Panc1 (cell line): Measurements from ENCODE around the gene MTCH1. TPM values are rescaled to one million over a fixed set of nuclear protein-coding genes. Genes with fewer than 3 reads are reported as not detected.

Experiments used
- ATAC-seq: fragments of 200-7000 bp; cut with Tn5 transposase; 2 replicates; pipeline ENCODE4 v1.9.1; 2020; ENCODE audit warnings: mild to moderate bottlenecking, moderate library complexity
- BruUV-seq: library from RNA; stranded (reverse); fragments of 400-500 nt; replicated peaks from 2 replicates; lab custom pipeline; 2021; lab: Mats Ljungman, UMichigan
- CTCF ChIA-PET: fragments of 300-600 bp; sonication (Branson Sonifier 250); formaldehyde crosslinking; loops from one replicate; lab custom pipeline; 2022; ENCODE audit warnings: antibody characterized with exemption; lab: Charles Lee
- POLR2A ChIA-PET: fragments of 300-600 bp; sonication (Branson Sonifier 250); formaldehyde crosslinking; loops from one replicate; lab custom pipeline; 2022; ENCODE audit warnings: antibody characterized with exemption; lab: Charles Lee
- DNase-seq: peaks from one replicate; pipeline ENCODE4 v3.0.0-alpha.2; 2010; ENCODE audit warnings: low read depth, low spot score
- H3K27ac ChIP-seq: 2 replicates; pipeline ENCODE4 v1.5.1; 2011; ENCODE audit warnings: mild to moderate bottlenecking, low read length, inconsistent platforms
- H3K27me3 ChIP-seq: fragments of 200-500 bp; sonication (Bioruptor generic); 2 replicates; pipeline ENCODE4 v1.6.0; 2014; ENCODE audit warnings: low read length, inconsistent platforms; ENCODE audit not compliant: control insufficient read depth, insufficient read depth
- H3K36me3 ChIP-seq: fragments of 200-500 bp; sonication (Bioruptor generic); 2 replicates; pipeline ENCODE4 v1.5.1; 2014; ENCODE audit warnings: inconsistent platforms, mild to moderate bottlenecking, low read length, moderate library complexity; ENCODE audit not compliant: control insufficient read depth, insufficient read depth
- H3K4me1 ChIP-seq: 2 replicates; pipeline ENCODE4 v1.5.1; 2011; ENCODE audit warnings: inconsistent platforms, mild to moderate bottlenecking, low read length, moderate library complexity; ENCODE audit not compliant: control insufficient read depth, insufficient read depth
- H3K4me3 ChIP-seq, 2 experiments: 2 replicates each; pipeline ENCODE4 v1.5.1; 2011 to 2012; ENCODE audit warnings: low read depth in 2 of 2, low read length in 2 of 2, mild to moderate bottlenecking in 2 of 2, inconsistent platforms in 1 of 2, moderate library complexity in 1 of 2
- H3K9me3 ChIP-seq: fragments of 200-500 bp; sonication (Bioruptor generic); 2 replicates; pipeline ENCODE4 v1.5.1; 2014; ENCODE audit warnings: low read depth, mild to moderate bottlenecking, inconsistent platforms, low read length, moderate library complexity; ENCODE audit not compliant: control insufficient read depth, insufficient read depth
- POLR2AphosphoS5 ChIP-seq: IDR thresholded peaks from 2 replicates; pipeline ENCODE4 v1.6.1; 2012; ENCODE audit warnings: mild to moderate bottlenecking, low read depth, low read length, moderate library complexity
- REST ChIP-seq, 2 experiments: IDR thresholded peaks; 2 replicates each; pipeline ENCODE4 v1.6.1; 2011 to 2012; ENCODE audit warnings: low read depth in 2 of 2, control low read depth in 1 of 2, low read length in 1 of 2, mild to moderate bottlenecking in 1 of 2, moderate library complexity in 1 of 2; ENCODE audit not compliant: insufficient read depth in 1 of 2
- SIN3A ChIP-seq: IDR thresholded peaks from 2 replicates; pipeline ENCODE4 v1.6.1; 2012; ENCODE audit warnings: low read depth, mild to moderate bottlenecking, low read length, moderate library complexity, borderline replicate concordance; ENCODE audit not compliant: insufficient read depth
- TCF7L2 ChIP-seq: IDR thresholded peaks from 2 replicates; pipeline ENCODE4 v1.6.1; 2011; ENCODE audit warnings: mild to moderate bottlenecking, low read depth, low read length, inconsistent platforms
- in situ Hi-C: cut with HindIII; loops from 2 replicates; pipeline ENCODE4 v1.10.0; 2016; ENCODE audit warnings: low sequenced_read_pairs, low pct_unique_long_range_greater_than_20kb
- intact Hi-C: fragments of 100-400 bp; cut with micrococcal nuclease; formaldehyde crosslinking; loops from one replicate; pipeline ENCODE4 v1.10.0; 2022; ENCODE audit not compliant: unreplicated experiment
- total RNA-seq: library from RNA; stranded (reverse); gene quantifications from one replicate; pipeline ENCODE4 v1.2.1, GENCODE V29; 2021; ENCODE audit not compliant: unreplicated experiment
- TF ChIP-seq, protein P1 (sequence below): fragments of 450-650 bp; IDR thresholded peaks from 2 replicates; pipeline ENCODE4 v1.5.1; 2017; ENCODE audit warnings: mild to moderate bottlenecking

MTCH1 gene
- total RNA-seq, 1 experiment from 2014 or later = 223 TPM

- Histone ChIP-seq H3K4me3 (no peak overlapping the region), H3K27me3 (no peaks in the 10 kb centered on the region), H3K36me3 (no peaks in the 10 kb centered on the region), H3K27ac (no peak overlapping the region), H3K4me1 (0 out of 2 replicates have a peak, but pooled peaks cover 7% of the 10 kb centered on the region), H3K9me3 (no peaks in the 10 kb centered on the region)
- intact Hi-C loops = no loop called here
- POLR2A ChIA-PET = interaction anchor here (0.6 kb wide), 1 partner anchor 176 kb away, joined by 8 read pairs; no protein-coding TSS in a partner anchor
- CTCF ChIA-PET = interaction anchor here (0.5 to 3.0 kb wide), 7 partner anchors 10 to 181 kb away, joined by 3 to 9 read pairs (median 3); no protein-coding TSS in a partner anchor
- in situ Hi-C loops = no loop called here
- no peak for DNase-seq
- TF ChIP-seq, protein P1, sequence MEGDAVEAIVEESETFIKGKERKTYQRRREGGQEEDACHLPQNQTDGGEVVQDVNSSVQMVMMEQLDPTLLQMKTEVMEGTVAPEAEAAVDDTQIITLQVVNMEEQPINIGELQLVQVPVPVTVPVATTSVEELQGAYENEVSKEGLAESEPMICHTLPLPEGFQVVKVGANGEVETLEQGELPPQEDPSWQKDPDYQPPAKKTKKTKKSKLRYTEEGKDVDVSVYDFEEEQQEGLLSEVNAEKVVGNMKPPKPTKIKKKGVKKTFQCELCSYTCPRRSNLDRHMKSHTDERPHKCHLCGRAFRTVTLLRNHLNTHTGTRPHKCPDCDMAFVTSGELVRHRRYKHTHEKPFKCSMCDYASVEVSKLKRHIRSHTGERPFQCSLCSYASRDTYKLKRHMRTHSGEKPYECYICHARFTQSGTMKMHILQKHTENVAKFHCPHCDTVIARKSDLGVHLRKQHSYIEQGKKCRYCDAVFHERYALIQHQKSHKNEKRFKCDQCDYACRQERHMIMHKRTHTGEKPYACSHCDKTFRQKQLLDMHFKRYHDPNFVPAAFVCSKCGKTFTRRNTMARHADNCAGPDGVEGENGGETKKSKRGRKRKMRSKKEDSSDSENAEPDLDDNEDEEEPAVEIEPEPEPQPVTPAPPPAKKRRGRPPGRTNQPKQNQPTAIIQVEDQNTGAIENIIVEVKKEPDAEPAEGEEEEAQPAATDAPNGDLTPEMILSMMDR = peak; percentile 90
- no peak for TF ChIP-seq REST (IDR thresholded peaks at IDR 0.05; ENCODE audit: insufficient read depth in 1 of 2, low read depth in 2 of 2, low read length in 1 of 2)
- peak; percentile 88 for ATAC-seq
- no TSS peak for BruUV-seq
These were observed 43.4 kb upstream of the MTCH1 start for GRCh38 chr6:37029249-37029971.

GRCh38 chr6:37027811-37028469 is 41.9 kb upstream of the MTCH1 start:
- POLR2A ChIA-PET = interaction anchor here (0.6 kb wide), 1 partner anchor 142 kb away, joined by 4 read pairs; the partner anchor contains the start of gene PIM1
- intact Hi-C loops (loop anchor here (2.0 kb wide), 1 partner anchor 145 kb away; no protein-coding TSS in a partner anchor), in situ Hi-C loops (no loop called here)
- Histone ChIP-seq H3K9me3 (no peaks in the 10 kb centered on the region), H3K4me3 (no peak overlapping the region), H3K36me3 (no peaks in the 10 kb centered on the region), H3K27ac (no peak overlapping the region), H3K27me3 (no peaks in the 10 kb centered on the region), H3K4me1 (0 out of 2 replicates have a peak, but pooled peaks cover 10% of the 10 kb centered on the region)
- TF ChIP-seq TCF7L2 (no peak), SIN3A (no peak), POLR2AphosphoS5 (no peak), REST (IDR thresholded peaks at IDR 0.05; ENCODE audit: insufficient read depth in 1 of 2, low read depth in 2 of 2, low read length in 1 of 2) (no peak)
- TF ChIP-seq, protein P1 = no peak
- DNase-seq = no peak
- CTCF ChIA-PET = interaction anchor here (0.8 kb wide), 2 partner anchors 9 to 181 kb away, joined by 3 to 6 read pairs; no protein-coding TSS in a partner anchor
- no TSS peak for BruUV-seq
- no peak for ATAC-seq
